NCI-H526 (cell line): ENCODE data around the gene EXOC6.

Experiments
- DNase-seq, 2 experiments: peaks; one replicate each; lab custom pipeline; 2025; lab: John Stamatoyannopoulos, UW

Gene EXOC6

DNA sequence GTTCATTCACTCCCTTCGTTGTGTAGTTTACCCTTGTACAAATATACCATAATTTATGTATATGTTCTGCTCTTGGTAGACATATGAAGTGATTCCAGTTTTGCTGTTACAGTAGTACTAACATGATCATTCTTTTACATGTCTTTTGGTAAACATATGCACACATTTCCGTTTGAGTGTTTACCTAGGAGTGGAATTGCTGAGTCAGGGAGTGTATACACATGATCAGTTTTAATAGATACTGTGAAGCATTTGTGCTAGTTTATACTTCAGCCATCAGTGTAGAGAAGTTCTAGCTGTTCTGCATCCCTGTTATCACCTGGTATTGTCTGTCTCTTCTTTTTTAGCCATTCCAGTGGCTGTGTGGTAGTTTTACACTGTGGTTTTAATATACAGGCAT lies 177.8 kb downstream of the EXOC6 start:
- no peak for DNase-seq

DNA sequence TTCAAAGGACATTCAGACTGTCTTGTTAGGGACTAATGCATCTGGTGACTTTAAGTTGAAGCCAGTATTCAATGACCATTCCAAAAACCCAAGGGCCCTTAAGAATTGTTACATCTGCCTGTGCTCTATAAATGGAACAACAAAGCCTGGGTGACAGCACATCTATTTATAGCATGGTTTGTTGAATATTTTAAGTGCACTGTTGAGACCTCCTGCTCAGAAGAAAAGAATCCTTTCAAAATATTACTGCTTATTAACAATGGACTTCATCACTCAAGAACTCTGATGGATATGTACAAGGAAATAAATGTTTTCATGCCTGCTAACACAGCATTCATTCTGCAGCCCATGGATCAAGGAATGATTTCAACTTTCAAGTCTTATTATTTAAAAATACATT lies 179.2 kb downstream of the EXOC6 start:
- DNase-seq: no peak

DNA sequence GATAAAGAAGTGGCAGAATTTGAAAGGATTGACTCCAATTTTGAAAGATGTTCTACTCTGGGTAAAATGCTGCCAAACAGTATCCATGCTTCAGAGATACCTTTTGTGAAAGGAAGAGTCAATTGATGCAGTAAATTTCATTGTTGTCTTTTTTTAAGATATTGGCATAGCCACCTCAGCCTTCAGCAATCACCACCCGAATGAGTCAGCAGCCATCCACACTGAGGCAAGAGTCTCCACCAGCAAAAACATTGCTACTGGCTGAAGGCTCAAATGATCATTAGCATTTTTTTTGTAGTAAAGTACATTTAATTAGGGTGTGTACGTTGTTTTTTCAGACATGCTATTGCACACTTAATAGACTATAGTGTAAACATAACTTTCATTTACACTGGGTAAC lies 180.6 kb downstream of the EXOC6 start:
- no peak for DNase-seq

DNA sequence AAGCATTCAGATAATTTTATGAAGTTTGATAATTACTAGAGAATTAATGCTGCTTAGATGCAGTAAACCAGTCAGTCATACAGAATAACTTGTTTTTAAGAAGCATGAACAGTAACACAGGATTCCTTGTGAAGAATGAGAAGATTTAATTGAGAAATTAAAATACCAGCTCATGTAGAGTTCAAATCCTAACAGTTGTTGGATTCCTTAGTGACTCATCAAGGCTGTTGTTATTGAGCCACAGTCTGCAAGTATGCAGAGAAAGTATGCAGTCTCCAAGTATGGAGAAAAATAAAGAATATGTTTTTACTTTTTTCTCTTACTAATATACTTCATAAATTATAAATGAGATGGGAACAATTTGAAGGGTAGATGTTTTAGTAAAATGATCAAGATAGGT lies 182.1 kb downstream of the EXOC6 start:
- DNase-seq: no peak

DNA sequence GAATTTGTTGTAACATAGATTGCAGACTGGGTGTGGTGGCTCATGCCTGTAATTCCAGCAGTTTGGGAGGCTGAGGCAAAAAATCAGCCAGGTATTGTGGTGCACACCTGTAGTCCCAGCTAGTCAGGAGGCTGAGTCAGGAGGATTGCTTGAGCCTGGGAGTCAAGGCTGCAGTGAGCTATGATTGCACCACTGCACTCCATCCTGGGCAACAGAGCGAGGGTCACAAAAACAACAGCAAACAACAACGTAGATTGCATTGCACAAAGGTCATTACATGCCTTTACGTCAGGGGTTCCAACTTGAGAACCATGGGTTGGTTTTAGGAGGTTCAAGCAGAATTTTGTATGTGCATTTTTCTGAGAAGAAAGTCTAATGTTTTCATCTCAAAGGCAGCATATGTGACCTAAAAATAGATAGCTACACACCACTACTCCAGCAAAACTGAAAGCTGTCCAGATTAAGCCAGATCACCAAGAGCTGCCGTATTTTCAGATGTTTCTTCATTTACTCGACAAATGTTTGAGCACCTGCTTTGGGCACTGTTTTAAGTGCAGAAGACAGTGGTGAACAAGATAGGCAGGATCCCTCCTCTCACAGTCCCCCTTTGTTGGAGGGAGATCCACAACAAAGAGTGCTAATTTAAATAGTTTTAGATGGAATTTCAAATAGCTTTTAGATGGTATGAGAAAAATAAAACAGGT lies 183.9 kb downstream of the EXOC6 start:
- no peak for DNase-seq

DNA sequence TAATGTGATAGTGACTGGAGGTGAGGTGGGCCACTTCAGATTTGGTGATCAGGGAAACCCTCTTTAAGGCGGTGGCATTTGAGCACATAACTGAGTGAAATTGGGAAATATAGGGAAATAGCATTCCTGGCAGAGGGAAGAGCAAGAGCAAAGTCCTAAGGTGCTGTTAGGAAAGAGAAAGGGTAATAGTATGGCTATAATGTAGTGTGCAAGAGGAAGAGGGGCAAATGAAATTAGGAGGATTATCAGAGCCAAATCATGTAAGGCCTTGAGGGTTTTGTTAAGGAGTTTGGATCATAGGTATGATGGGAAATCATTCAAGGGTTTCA lies 184.5 kb downstream of the EXOC6 start:
- DNase-seq: no peak

DNA sequence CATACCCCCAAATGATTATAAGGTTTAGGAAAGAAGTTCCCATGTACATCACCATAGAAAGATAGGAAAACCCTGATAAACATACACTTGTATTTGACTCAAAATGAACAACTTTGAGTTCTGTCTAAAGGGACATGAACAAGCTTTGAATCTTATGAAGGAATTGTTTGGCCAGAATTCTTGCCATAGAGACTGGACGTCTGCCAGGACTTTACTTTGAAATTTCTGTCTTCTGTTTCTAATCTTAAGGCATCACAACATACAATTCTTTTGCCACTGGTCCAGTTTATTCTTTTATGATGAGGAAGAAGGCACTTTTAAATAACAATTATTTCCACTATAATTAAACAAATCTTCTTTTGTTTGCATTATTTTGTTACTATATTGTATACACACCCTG lies 186.1 kb downstream of the EXOC6 start:
- no peak for DNase-seq

DNA sequence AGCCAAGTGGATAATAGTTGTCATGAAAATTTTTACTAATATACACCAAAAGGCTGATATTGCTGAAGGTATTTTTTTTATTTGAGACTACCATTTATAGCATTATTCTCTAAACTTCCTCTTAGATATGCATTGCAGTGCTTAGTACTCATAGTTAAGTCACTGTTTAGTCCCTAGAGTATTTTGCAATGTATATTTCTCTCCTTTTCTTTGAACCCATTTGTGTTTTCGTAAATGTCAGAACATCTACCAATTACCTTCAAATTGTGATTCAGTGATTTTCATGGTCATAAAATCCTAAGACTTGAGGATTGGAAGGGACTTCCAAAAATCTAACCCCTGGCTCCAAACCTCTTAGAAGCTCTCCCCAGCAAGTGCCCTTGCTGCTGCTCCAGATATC lies 190.8 kb downstream of the EXOC6 start:
- DNase-seq: no peak

DNA sequence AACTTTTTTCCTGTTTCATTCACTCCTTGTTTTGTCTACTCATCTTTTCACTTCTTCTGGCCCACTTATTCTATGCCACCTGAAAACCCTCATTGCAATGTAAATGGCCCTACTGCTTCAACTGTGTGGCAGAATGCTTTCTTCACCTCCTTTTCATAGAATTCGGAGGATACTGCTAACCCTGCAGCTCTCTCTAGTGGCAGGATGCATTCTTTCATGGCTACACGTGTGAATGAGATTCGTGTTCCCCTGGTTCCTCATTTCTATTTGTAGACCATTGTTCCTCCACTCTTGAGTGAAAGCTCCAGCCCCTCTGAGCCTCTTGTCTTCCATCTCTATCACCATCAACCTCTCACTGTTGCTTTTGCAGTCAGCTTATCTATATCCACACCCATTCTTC lies 191.4 kb downstream of the EXOC6 start:
- DNase-seq: no peak

DNA sequence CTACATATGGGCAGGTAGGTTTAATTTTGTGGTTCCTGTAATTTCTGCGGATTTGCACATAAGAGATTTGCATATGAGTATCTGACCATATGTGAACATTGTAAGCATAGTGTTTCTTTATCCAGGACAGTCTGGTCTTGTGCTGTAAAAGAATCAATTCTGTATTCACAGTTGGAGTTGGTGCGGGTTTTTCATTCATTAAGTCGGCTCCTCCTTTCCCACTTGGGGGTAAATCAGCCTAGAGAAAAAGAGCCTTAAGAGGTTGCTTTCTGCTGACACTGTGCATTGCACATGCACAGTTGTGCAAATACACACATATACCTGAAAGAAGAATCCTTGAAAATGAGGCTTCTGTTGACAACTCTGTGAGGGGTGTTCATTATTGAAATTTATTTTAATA lies 206.2 kb downstream of the EXOC6 start:
- peak; percentile 38 to 53 for DNase-seq

DNA sequence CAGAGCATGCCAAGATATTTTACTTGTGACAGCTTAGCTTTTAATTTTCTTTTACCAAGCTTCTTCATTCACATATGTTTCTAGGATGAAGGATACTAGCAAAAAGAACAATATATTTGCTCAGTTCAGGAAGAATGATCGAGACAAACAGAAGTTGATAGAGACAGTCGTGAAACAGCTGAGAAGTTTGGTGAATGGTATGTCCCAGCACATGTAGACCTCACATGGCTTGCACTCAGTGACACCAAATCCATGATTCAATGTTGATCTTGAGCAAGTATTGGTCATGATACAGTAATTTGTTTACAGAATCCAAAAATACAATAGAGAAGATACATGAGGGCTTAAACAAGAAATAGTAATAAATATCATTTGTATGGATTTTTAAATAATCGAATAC lies 209.8 kb downstream of the EXOC6 start:
- DNase-seq: no peak

DNA sequence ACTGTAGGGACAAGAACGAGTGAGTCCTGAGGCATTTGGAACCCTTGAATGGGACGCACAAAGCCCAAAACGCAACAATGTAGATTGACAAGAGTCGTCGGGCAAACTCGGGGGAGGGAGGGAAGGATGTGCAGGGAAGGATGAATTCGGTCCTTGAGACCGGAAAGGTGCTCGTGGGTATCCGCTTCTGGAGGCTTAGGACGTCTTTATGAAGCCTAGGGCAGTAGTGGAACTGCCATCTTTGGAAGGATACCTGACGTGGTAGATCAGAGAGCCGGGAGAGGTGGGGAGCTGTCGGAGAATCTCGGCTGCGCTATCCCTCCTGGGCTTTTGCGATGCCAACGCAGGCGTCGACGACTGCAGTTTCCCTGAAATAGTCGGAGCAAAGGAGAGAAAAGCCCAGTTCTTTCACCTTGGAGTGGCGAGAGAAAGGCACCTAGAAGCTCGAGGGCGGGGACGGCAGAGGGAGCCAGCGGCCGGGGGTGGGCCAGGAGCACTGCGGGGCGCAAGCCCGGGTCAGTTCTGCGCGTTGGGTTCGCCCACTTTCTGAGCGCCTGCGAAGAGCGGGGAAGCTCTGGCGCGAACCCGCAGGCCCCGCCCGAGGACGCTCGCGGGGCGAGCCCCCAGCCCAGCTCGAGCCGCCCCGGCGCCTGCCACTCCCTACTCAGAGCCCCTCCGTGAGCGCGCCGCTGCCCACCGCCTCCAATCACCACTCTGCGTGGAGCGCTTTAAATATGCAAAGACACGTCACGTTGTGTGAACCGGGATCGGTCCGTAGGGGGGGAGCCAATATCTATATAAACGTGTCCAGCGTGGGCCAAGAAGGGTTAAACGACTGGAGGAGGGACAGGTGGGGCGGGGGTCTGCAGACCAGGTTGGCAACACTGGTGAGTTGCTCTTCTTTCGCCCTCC lies 211.9 kb downstream of the EXOC6 start, which contains the start of gene CYP26C1:
CYP26C1 (plus strand) TSS at position 824 of the 912 bp plus-strand sequence. CDS start 466 bp downstream, outside the sequence.
- DNase-seq: no peak

DNA sequence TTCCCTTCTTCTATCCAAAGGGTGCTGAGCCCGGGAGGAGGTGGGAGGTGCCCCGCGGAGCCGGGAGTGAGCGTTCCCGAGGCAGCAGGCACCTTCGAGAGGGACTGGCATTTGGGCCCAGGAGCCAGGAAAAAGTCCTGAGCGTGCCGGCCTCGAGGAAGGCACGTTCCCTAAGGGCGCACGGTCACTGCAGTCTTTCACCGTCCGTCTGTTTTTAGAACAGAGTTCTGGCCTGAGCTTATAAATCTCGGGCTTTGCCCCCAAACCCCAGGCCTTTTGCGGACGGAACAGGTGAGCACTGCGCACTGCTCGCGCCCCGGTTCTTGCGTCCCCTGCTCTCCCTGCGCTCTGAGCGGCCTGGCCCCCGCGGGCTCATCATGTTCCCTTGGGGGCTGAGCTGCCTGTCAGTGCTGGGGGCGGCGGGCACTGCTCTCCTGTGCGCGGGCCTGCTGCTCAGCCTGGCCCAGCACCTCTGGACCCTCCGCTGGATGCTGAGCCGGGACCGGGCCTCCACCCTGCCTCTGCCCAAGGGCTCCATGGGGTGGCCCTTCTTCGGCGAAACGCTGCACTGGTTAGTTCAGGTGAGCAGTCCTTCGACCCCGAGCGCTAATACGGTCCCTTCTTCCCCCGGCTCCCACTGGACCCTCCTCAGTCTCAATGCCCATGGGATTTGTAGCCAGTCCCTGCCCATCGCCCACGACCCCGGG lies 212.7 kb downstream of the EXOC6 start:
- no peak for DNase-seq

DNA sequence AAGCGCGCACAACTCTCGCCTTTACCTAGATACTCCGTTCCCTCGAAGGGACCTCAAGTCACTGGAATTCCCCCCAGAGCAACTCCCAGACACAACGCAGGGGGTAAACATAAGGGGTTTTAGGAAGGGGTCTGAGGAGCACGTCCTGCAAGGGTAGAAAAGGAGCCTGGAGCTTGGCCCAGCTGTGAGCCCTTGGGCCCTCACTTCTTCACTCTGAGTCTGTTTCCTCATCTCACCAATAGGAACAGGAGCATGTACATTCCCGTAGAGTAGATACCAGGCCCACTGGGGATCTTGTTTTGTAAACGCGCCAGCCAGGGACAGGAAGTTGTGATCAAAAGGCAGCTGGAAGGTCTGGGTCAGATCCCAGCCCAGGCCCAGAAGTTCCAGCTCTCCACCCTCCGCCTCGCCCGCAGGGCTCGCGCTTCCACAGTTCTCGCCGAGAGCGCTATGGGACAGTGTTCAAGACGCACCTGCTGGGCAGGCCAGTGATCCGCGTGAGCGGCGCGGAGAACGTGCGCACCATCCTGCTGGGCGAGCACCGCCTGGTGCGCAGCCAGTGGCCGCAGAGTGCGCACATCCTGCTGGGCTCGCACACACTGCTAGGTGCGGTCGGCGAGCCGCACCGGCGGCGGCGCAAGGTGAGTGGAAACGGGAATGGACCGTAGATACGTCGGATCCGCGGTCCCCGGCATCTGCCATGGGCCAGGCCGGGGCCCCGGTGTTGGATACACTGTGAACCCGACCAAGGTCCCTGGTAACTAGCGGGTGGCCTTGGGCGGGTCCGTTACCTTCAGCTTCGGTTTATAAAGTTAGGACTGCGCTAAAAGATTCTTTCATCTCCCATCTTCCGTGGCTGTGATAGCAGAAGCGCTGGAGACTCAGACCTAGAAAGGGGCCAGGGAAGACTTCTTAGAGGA lies 213.5 kb downstream of the EXOC6 start:
- no peak for DNase-seq

DNA sequence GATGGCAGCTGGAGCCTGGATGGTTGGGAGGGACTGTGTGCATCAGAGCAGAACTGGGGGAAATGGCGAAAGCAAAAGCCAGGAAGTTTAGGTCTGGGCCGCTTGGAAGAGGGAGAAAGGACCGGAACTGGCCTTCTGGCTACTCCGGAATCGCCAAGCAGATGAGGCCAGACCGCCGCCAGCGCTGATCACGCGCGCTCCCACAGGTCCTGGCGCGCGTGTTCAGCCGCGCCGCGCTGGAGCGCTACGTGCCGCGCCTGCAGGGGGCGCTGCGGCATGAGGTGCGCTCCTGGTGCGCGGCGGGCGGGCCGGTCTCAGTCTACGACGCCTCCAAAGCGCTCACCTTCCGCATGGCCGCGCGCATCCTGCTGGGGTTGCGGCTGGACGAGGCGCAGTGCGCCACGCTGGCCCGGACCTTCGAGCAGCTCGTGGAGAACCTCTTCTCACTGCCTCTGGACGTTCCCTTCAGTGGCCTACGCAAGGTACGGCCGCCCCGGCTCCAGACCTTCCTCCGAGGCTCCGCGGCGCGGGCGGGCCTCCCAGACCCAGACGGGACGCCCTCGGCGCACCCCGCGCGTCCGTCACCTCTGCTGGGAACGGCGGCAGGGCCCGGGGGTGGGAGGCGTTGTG lies 214.3 kb downstream of the EXOC6 start:
- peak in 1 of 2 experiments; percentile 27 for DNase-seq

DNA sequence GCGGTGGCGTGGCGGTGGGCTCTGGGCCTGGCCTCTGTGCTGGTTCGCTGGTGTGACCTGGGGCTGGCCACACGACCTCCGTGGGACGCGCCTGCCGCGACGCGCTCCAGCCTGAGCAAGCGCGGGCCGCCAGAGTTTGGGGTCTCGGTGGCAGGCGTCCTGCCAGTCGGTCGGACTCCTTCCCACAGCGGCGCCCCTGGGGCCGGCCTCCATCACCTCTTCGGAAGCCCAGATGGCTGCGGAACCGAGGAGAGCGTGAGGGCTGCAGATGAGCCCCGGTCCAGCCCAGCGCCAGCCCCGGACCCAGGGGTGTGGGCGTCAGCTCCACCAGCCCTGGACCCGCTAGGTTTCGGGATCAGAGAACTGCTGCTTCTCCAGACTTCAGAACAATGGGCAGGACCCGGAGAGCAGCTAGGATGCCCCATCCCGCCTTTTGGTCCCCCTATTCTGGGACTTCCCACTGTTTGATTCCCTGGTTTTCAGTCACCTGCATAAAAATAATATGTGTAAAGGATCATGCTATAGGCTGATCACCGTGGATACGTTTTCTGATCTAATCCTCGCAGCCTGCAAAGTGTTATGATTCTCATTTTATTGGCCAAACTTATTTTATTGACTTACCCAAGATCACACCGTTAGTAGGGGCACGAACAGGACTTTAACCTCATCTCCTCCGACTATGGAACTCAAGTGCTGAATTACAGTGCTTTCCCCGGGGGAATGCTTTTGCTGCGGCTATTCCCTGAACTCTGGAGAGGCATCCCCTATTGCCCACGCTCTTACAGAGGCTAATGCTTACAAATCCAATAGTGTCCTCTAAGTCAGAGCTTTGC lies 215.0 kb downstream of the EXOC6 start:
- DNase-seq: peak in 1 of 2 experiments; percentile 10

DNA sequence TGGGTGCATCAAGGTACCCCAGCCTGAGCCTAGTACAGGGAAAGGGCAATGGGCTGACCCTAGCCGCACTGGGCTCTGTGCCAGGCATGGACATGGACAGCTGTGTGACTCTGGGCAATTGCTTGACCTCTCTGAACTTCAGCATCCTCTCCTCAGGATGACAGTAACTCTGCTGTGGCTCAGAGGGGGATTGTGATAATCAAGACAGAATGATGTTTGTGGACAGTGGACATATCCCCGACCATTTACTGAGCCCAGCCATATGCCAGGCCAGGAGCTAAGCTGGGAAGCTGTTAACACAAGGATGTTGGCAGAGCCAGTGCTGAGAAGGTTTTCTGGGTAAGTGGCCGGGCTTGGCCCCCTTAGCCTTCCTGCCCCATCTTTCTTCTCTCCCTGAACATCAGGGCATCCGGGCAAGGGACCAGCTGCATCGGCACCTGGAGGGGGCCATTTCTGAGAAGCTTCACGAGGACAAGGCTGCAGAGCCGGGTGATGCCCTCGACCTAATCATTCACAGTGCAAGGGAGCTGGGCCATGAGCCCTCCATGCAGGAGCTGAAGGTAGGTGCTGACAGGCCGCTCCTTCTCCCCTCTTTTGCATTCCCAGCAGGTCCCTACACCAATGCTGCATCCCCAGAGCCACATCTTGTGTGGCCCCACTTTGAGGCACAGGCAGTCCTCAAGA lies 215.8 kb downstream of the EXOC6 start:
- DNase-seq: no peak

DNA sequence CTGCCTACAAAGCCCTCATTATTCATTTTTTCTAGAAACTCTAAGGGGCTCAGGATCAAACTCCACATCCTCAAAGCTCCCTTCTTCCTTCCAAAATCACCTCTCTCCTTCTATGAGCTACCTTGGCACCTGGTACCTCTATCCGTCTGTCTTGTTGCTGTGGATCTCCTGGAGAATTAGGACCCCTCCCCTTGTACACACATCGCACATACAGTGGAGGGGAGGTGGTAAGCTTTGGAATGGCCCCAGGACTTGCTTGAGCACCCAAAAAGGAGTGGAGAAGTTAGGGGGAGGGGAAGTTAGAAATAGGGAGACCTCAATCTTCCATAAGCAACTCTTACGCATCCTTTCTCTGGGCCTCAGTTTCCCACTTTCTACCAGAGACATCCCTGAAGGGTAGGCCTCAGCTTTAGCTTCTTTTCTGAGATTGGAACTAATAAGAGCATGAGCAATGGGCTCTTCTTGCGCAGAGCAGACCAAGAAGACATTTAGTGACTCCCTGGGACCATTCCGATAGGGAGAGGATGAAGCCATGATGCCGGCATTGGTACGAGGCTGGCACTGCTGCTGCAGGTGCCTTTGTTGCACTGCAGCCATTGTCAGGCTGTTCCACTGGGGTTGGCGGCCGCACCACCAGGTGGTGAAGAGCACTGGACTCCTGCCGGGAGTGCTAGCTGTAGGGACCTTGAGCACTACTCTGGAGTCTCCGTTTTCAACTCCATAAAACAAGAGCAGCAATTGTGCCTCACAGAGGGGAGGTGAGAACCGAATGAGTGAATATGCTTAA lies 216.7 kb downstream of the EXOC6 start:
- no peak for DNase-seq
